Measurements from ENCODE around the gene UBE2N. TPM values are rescaled to one million over a fixed set of nuclear protein-coding genes. Genes with fewer than 3 reads are reported as not detected.

Gene UBE2N
- total and polyA plus RNA-seq, 10 of the 15 experiments (the other 5 are each of a cell fraction or from before 2014, with no cell fraction given) = 243 to 945 (median 443) TPM

DNA sequence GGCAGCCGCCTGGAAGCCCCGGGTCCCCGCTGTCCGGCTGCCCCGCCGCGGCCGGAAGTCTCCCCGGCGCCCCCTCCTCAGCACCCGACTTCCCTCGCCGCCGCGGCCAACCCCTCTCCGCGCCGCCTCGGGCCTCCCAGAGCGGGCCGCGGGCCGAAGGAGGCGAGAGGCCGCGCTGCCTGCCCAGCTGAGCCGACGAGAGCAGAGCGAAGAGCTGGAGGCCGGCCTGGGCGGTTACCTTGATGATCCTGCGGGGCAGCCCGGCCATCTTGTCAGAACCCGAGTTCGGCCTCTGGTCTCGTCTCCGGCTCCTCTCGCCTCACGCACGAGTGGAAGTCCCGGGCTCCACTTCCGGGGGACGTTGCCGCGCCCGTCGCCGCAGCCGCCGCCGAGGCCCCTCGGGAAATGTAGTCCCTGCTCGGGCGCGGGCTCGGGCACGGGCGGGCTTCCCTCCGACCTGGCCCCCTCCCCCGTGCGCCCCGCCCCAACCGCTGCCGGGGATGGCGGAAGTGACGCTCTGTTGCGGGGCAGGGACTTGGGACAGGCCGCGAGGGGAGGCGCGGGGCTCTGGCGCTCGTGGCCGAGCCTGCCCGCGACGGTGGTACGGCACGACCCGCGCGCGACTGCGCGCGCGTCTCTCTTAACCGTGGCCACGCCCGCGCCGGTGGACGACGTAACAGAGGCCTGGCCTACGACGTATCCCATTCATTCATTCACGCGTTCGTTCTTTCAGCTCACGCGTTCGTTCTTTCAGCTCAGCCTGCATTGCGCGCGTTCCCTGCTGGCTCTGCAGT lies at the start of gene UBE2N (continued):
- peak; percentile 89 for TF ChIP-seq HCFC1 (IDR thresholded peaks at IDR 0.05; ENCODE audit: low read length)
- peak; percentile 82 for TF ChIP-seq IKZF1 (conservative IDR thresholded peaks at IDR 0.05)
- TF ChIP-seq DPF2 (IDR thresholded peaks at IDR 0.05) = peak; percentile 71; the same call in 1 of the 2 replicates
- TF ChIP-seq, protein P1, sequence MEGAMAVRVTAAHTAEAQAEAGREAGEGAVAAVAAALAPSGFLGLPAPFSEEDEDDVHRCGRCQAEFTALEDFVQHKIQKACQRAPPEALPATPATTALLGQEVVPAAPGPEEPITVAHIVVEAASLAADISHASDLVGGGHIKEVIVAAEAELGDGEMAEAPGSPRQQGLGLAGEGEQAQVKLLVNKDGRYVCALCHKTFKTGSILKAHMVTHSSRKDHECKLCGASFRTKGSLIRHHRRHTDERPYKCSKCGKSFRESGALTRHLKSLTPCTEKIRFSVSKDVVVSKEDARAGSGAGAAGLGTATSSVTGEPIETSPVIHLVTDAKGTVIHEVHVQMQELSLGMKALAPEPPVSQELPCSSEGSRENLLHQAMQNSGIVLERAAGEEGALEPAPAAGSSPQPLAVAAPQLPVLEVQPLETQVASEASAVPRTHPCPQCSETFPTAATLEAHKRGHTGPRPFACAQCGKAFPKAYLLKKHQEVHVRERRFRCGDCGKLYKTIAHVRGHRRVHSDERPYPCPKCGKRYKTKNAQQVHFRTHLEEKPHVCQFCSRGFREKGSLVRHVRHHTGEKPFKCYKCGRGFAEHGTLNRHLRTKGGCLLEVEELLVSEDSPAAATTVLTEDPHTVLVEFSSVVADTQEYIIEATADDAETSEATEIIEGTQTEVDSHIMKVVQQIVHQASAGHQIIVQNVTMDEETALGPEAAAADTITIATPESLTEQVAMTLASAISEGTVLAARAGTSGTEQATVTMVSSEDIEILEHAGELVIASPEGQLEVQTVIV (IDR thresholded peaks at IDR 0.05; ENCODE audit: borderline replicate concordance, partially characterized antibody) = peak; percentile 51
- no peak for TF ChIP-seq MYB (IDR thresholded peaks at IDR 0.05; ENCODE audit: borderline replicate concordance, low read depth, low read length)
- no peak for TF ChIP-seq ZNF622 (IDR thresholded peaks at IDR 0.05)
- TF ChIP-seq SREBF1 (IDR thresholded peaks at IDR 0.05; ENCODE audit: low read length) = no peak
- TF ChIP-seq, protein P2, sequence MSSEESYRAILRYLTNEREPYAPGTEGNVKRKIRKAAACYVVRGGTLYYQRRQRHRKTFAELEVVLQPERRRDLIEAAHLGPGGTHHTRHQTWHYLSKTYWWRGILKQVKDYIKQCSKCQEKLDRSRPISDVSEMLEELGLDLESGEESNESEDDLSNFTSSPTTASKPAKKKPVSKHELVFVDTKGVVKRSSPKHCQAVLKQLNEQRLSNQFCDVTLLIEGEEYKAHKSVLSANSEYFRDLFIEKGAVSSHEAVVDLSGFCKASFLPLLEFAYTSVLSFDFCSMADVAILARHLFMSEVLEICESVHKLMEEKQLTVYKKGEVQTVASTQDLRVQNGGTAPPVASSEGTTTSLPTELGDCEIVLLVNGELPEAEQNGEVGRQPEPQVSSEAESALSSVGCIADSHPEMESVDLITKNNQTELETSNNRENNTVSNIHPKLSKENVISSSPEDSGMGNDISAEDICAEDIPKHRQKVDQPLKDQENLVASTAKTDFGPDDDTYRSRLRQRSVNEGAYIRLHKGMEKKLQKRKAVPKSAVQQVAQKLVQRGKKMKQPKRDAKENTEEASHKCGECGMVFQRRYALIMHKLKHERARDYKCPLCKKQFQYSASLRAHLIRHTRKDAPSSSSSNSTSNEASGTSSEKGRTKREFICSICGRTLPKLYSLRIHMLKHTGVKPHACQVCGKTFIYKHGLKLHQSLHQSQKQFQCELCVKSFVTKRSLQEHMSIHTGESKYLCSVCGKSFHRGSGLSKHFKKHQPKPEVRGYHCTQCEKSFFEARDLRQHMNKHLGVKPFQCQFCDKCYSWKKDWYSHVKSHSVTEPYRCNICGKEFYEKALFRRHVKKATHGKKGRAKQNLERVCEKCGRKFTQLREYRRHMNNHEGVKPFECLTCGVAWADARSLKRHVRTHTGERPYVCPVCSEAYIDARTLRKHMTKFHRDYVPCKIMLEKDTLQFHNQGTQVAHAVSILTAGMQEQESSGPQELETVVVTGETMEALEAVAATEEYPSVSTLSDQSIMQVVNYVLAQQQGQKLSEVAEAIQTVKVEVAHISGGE (CRISPR knock-in tag; IDR thresholded peaks at IDR 0.05) = 0 out of 2 replicates have a peak, but pooled peaks have one; percentile 7
- peak; percentile 47; the same call in 1 of the 2 replicates for TF ChIP-seq BRCA1 (IDR thresholded peaks at IDR 0.05; ENCODE audit: low read depth, low read length)
- no peak; the same call in 1 of the 2 replicates for TF ChIP-seq RB1 (IDR thresholded peaks at IDR 0.05; ENCODE audit: borderline replicate concordance)
- no peak for TF ChIP-seq HDGF (IDR thresholded peaks at IDR 0.05)
- TF ChIP-seq, protein P3, sequence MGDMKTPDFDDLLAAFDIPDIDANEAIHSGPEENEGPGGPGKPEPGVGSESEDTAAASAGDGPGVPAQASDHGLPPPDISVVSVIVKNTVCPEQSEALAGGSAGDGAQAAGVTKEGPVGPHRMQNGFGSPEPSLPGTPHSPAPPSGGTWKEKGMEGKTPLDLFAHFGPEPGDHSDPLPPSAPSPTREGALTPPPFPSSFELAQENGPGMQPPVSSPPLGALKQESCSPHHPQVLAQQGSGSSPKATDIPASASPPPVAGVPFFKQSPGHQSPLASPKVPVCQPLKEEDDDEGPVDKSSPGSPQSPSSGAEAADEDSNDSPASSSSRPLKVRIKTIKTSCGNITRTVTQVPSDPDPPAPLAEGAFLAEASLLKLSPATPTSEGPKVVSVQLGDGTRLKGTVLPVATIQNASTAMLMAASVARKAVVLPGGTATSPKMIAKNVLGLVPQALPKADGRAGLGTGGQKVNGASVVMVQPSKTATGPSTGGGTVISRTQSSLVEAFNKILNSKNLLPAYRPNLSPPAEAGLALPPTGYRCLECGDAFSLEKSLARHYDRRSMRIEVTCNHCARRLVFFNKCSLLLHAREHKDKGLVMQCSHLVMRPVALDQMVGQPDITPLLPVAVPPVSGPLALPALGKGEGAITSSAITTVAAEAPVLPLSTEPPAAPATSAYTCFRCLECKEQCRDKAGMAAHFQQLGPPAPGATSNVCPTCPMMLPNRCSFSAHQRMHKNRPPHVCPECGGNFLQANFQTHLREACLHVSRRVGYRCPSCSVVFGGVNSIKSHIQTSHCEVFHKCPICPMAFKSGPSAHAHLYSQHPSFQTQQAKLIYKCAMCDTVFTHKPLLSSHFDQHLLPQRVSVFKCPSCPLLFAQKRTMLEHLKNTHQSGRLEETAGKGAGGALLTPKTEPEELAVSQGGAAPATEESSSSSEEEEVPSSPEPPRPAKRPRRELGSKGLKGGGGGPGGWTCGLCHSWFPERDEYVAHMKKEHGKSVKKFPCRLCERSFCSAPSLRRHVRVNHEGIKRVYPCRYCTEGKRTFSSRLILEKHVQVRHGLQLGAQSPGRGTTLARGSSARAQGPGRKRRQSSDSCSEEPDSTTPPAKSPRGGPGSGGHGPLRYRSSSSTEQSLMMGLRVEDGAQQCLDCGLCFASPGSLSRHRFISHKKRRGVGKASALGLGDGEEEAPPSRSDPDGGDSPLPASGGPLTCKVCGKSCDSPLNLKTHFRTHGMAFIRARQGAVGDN (IDR thresholded peaks at IDR 0.05) = peak; percentile 72; the same call in 1 of the 2 replicates
- TF ChIP-seq NFYA (IDR thresholded peaks at IDR 0.05; ENCODE audit: borderline replicate concordance, low read depth, low read length) = no peak
- TF ChIP-seq FOXM1 (IDR thresholded peaks at IDR 0.05; ENCODE audit: low read depth, low read length) = no peak
- peak; percentile 70 for TF ChIP-seq RUNX3 (IDR thresholded peaks at IDR 0.05; ENCODE audit: low read length)
- TF ChIP-seq NR2C1 (IDR thresholded peaks at IDR 0.05) = peak; percentile 74
